Cortex of kidney (tissue), 1 donor: ENCODE data around the gene MYADML2.

ENCODE experiments used
- DNase-seq: peaks from one replicate; lab custom pipeline; 2025; lab: John Stamatoyannopoulos, UW

MYADML2 gene

DNA sequence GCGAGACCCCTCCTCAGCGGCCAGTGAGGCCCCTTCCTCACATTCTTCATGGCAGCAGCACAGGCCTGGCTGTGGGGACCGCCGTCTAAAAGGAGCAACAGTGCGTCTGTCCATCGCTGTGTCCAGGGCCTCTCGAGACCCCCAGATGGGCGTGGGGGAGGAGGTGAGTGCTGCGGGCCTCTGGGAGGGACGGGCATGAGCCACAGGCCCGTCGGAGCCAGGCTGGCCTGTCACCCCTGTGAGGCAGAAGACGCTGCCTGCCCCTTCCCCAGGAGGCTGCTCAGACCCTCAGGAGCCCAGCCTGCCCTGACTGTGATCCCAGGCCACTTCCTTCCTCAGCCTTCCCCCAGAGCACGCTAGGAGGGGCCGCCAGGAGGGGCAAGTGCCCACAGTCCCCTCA is 7.8 kb downstream of the MYADML2 start:
- DNase-seq = no peak

DNA sequence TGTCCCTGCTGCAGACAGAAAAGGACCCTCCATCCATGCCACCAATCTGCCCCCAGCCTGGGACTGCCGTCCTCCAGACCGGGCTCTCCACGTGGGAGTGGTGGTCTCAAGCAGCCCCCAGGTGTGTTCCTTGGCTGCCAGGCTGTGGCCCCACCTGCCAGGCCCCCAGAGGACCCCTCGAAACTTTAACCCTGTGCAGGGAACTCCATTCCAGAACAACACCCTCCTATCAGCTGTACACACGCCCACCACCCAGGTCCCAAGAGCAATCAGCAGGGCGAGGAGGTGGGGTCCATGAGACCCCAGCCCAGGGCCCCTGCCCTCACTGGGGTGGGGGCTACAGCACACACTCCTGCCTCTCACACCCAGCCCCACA is 11.3 kb downstream of the MYADML2 start:
- DNase-seq = no peak

DNA sequence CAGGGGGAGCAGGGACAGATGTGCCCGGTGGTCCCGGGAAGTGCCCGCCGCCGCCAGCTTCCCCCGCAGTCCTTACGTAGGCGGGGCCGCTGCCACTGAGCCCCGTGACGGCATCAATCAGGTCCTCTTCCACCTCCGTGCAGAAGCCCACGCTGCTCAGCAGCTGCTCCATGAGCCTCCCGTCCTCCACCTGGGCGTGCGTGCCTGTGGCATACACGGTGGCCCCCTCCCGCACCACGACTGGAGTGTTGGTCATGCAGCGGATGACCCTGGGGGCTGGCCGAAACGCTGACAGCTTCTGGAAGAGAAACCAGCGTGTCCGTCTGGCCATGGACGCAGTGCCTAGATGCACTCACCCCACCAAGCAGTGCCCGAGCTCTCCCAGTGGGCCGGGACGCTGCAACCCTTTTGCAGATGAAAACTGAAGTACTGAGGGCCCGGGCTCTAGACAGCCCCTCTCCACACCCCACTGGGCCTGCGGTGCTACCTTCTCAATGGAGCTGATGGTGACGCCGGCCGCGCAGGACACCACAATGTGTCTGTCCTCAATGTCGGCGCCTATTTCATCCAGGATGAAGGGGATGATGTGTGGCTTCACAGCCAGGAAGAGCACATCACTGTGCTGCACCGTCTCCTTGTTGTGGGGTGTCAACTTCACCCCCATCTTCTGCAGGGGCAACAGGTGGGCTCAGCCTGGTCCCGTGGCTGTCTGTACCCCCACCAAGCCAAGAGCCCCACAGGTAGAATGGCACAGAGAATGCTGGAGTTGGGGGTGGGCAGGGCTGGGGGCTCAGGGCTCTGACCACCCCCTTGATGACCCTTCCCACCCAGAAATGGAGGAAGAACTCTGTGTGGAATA is 12.0 kb downstream of the MYADML2 start:
- no peak for DNase-seq

DNA sequence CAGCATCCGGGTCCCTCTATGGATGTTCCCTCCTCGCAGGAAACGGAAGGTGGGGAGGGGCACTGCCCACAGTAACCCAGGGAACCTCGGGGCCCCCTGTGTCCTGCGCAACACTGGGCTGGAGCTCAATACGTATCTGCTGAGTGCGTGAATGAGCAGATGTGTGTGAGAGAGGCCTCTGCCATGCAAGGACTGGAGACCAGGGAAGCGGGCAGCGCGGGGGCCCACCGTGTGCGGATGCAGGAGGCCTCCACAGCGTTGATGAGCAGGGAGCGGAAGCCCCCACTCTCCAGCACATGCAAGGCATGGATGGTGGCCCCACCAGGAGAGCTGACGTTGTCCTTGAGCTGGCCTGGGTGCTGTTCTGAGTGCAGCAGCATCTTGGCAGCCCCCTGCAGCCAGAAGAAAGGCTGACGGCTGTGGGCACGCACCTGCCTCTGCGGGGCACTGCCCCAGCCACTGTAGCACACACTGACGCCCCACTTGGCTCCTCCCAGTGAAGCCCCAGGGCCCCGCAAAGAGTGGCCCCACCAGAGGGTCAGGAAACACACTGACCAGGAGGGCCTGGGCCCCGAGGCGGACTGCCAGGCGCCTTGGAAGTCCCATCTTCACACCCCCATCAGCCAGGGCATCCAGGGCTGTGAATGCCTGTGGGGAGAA is 12.8 kb downstream of the MYADML2 start:
- no peak for DNase-seq

DNA sequence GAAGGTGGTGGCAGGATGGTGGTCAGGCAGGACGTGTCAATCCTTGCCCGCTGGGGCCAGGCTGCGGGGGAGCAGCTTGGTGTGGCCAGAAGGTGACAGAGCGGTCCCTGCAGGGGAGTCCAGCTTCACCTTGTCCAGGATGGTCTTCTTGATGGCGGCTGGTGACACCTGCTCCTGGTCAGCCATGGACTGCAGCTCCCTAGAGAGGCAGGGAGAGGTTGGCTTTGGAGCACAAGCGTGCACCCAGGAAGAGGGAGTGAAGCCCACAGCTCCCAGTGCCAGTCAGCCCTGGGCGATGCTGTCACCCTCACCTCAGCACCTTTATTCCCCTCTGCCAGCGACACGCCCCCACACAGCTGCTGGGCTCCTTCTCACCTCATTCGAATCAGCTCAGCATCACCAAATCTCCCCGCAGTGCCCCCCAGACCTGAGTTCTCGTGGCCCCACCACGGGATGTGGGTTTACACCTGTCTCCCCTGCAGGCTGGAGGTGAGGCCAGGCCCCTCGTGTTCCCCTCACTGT is 13.8 kb downstream of the MYADML2 start:
- DNase-seq = no peak

DNA sequence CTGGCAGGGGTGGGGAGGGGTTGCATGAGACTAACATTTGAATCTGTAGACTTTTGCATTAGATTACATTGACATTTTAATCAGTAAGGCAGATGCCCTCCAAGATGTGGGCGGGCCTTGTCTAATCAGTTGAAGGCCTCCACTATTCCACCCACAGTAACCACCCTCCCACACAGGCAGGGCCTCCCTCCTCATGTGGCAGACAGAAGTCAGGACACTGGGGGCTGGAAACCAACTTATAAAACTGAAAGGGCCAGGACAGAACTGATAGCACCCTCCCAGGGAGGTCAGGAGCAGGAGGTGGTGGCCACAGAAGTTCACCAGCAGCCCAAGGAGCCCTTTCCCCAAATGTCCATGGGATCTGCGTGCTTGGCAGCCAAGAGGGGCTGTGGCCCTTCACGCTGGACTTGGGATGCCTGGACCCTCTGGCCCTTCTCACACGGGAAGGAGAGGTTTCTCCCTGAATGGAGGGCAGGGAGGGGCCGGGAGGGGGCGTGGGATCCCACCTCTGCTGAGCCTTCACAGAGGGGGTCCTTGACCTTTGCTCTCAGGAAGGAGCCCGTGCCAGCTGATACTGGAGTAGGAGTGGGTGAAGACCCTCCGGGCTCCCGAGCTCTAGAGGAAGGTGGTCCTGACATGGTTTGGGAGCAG is 14.6 kb downstream of the MYADML2 start:
- no peak for DNase-seq

DNA sequence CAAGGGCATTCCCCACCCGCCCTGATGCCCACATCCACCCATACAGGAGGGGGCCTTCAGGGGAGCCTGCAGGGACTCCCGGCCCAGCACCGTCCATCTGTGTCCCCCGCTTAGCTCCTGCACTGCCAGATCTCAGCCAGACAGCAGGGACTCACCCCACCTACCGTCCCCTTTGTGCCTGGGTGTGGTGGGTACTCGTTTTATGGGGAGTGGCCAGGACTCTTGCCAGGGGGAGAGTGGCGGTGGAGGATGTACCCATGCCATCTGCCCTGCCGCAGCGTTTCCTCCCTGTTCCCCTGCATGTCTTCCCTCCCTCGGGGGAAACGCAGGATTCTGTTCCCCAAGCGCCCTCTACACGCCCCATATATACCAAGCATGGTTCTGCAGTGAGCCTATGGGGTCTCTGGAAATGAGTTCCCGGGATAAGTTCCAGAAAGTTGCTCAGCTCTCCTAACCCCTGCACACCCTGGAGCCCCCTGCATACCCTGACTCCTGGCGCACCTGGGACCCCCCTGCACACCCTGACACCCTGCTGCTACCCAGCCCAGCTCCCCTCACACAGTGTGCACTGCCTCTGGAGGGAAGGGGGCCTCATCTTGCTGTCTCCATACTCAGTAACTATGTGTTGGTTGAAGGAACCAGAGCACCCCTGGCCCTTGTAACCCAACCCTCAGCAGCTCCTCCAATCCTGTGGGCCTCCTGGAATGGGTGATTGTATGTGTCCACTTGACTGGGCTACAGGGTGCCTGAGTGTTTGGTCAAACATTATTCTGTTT is 15.3 kb downstream of the MYADML2 start:
- DNase-seq = no peak

DNA sequence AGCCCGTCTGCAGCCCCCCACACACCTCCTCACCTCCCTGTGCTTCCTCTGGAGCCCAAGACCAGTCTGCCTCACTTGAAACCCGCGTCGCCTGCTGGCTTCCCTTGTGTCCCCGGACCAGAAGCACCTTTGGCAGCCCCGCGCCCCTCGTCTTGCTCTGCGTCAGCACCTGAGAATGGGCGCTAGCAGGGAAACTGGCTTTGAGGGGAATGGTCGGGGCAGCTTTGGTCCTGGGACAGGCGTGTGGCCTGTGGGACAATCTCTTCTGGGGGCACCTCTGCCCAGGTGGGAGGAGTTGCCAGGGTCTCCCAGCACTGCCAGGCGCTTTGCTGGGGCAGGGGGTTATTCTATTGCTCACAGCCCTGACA is 15.9 kb downstream of the MYADML2 start:
- no peak for DNase-seq

DNA sequence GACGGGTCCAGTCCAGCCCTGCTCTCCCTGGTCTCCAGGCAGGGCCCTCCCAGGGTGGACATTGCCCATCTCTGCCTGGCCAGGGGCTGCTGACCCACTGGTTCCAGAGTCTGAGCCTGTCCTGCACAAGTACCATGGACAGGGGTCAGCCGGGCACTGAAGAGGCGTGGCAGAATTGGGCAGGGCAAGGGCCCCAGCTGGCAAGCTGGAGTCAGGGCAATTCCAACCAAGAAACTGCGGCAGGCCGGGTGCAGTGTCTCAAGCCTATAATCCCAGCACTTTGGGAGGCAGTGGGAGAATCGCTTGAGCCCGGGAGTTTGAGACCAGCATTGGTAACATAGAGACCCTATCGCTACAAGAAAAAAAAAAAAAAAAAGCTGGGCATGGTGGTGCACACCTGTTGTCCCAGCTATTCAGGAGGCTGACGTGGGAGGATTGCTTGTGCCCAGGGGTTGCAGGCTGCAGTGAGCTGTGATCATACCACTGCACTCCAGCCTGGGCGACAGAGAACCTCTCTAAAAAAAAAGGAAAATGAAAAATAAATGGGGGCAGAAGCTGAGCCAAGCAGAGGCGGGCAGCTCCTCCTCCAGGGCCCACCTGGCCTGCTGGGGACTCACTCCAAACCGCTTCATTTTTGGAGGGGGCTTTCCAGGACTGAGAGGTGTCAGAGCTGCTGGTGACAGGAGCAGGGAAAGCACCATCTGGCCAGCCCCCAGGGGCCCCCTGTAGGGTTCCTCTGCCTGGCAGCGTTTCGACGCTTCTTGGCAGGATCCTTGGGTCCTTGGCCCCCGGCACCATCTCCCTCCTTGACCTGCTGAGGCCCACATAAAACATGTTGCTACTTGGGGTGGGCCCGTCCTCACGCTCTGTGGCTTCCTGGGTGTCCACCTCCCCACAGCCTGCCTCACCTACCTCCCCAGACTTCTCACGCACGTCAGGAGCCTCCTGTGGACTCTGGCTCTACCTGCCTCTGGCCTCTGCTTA is 16.6 kb downstream of the MYADML2 start:
- no peak for DNase-seq

DNA sequence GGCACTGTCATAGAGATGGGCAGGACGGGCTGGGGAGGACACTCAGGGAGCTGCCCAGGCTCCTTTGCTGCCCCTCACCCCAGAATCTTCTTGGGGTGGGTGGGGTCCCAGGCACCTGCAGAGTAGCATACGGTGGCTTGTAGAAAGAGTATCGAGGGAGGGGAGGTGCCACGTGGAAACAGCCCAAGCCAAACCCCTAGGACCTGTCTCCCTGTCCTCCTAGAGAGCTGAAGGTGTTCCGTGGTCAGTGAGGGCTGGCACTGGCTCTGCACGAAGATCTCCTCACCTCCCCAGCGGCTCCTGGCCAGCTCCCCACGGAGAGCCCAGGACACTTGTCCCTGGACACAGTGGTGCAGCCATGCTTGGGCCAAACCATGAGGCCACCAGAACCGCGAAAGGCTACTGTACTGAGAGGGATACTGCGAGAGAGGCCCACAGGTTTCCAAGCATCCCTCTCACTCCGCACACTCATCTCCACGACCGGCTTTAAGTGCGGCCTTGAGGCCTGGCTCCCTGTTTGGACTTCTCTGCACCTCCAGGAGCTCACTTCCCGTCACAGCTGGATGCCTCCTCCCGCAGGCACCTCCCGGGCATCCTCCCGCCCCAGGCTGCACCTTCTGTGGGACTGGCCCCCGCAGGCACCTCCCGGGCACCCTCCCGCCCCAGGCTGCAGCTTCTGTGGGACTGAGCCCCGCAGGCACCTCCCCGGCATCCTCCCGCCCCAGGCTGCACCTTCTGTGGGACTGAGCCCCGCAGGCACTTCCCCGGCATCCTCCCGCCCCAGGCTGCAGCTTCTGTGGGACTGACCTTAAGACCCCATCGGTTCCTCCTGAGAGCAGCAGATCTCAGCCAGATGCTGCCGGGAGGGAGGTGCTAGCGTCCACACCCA is 17.5 kb downstream of the MYADML2 start:
- no peak for DNase-seq

DNA sequence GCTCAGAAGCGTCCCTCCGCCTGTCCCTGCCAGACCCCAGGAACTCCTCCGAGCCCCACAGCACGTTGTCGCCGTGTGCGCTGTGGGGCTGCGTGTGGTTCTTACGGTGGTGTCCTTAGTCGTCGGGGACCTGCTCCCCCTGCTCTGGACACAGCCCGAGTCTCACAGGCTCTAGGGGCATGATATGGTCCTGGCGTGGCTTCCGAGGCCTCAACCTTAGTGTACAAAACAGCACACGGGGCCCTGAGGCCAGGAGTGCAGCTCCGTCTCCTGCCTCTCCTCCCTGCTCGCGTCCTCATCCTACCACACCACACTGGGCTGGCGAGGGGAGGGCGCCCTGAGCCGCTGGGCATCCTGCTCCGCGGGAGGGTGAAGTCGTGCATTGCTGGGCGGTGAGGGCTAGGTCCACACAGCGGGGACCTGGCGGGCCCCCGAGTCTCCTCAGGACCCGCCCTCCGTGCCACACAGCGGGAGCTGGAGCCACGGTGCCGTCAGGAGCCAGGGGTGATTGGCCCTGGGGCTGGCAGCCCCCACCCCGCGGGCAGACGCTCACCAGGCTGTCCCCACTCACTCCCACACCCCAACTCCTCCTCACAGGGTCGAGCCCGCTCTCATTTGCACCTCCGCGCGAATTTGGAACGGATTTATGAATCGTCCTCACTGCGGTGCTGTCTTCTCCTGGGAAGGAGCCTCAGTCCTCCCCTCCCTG is 18.3 kb downstream of the MYADML2 start:
- no peak for DNase-seq

DNA sequence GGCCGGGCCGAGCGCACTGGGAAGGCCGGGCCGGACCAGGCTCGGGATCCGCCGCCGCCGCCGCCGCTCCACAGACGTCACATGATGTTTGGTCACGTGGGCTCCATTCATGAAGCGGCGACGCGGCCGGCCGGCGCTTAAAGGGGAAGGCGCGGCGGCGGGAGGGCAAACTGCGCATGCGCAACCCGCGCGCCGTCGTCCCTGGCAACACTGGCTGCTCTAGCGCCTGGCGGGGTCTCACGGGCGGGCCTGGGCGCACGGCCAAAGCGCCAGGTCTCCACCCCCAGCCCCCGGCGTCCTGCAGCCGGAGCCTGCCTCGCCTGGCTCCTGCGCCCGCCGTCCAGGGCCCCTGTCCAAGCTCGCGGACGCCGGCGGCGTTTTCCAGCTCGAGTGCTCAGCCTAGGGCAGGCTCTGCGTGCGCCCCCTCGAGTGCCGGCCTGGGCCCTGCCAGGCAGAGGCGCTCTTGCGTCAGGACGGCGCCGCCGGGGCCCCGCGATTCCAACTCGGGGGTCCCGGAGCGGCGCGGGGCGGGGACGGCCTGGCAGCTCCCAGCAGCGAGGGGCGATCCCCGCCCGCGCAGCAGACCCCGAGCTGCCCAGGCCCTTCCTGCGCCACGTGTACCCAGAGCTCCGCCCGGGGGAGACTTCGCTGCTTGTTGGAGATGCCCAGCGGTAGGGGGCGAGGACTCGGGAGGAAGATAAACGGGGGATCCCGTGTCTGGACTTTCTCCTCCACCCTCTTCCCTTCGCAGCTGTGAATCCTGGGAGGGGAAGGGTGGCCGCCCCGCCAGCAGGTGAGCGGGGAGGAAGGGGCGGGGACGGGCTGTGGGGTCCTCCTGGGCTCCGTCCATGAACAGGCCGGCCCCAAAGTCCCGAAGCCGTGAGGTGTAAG is 19.1 kb downstream of the MYADML2 start, which contains the start of gene MAFG:
MAFG (minus strand) TSS at position 83 of the 891 bp plus-strand sequence. CDS start 4,550 bp downstream, outside the sequence.
- DNase-seq = no peak

DNA sequence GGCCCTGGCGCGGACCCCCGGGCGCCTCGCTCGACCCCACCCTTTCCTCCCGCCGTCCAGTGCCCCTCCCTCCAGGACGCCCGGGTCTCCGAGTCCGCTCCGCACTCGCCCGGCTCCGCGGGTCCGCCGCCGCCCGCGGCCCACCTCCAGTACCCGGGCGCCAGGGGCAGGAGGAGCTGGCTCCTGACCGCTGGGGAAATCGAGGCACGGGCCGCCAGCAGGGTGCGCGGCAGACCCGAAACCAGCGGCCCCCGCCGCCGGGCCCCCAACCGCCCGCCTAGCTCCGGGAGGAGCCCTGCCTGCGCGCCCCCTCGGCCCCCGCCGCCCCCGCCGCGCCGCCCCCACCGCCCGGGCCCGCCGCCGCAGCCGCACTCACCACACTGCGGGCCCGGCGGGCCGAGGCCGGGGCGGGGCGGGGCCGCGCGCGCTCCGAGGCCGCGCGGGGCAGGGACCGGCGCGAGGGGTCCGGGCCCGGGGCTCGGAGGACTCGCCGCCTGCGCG is 19.8 kb downstream of the MYADML2 start:
- DNase-seq = no peak

DNA sequence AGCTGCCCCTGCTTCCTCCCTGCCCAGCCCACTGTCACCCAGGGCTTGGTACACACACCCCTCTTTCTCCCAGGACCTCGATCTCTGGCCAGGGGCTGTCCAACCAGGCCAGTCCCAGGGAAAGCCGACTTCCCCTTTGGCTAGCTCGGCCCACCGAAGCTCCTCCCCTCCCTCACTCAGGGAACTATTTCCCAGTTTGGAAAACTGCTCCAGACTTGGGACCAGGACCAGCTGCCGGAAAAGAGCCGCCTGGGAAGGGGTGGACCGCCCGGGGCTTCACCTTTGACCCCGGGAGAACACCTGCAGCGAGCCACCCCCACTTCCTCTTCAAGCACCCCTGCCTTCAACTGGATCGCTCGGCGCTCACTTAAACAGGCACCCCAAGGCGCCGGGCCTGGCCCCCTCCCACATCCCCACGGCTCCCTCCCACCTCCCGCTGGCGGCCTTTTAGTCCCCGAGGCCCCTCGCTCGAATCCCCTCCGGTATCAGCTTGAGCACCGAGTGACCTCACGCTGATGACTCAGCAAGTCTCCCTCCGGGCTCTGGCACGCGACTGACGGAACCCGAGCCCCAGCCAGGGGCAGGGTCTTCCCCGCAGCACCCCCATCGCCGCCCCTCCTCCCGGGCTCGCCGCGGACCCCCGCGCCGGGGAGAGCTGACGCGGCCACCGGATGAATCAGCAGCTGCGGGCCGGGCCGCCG is 20.4 kb downstream of the MYADML2 start:
- no peak for DNase-seq

DNA sequence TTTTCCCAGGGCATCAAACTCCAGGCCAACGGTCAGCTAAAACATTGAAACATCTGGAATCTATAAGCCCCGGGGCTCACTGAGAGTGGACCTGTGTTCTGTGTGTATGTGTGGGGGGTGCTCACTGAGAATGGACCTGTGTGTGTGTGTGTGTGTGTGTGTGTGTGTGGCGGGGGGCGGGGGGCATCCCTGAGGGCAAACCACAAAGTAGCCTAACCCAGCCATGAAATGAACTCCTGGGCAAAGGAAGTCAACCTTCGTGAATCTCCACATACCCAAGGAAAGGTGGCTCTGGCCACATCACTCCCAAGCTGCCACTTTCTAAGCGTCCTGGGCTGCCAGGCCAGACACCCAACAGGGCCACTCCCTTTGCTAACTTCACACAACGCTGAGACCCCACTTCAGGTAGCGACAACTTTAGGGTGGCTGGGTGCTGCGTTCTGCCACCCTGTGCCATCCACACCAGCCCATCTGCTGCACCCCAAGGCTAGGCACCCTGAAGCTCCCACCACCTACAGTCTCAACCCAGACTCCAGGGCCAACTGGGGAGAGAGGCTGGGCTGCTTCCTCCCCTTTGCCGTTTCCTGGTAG is 21.1 kb downstream of the MYADML2 start:
- no peak for DNase-seq
